RWPE1 (cell line): ENCODE measurements around the gene JSRP1.

ENCODE experiments used
- CTCF ChIA-PET: fragments of 350-600 bp; sonication (Branson Sonifier 250); formaldehyde crosslinking; extraction: SDS; loops from one replicate; lab custom pipeline; 2021; lab: Yijun Ruan, JAX
- POLR2A ChIA-PET: fragments of 400-600 bp; formaldehyde crosslinking; extraction: SDS; loops from one replicate; lab custom pipeline; 2020; ENCODE audit warnings: antibody characterized with exemption; ENCODE audit not compliant: low non-redundant PET; lab: Yijun Ruan, JAX
- DNase-seq: peaks from one replicate; pipeline ENCODE4 v3.0.0; 2012; ENCODE audit warnings: low spot score
- H3K27ac ChIP-seq: fragments of 450-650 bp; 2 replicates; pipeline ENCODE4 v1.5.1; 2017
- CTCF ChIP-seq: fragments of 450-650 bp; conservative IDR thresholded peaks from 2 replicates; pipeline ENCODE4 v1.5.1; 2017; ENCODE audit warnings: low read depth, mild to moderate bottlenecking

Gene JSRP1

DNA sequence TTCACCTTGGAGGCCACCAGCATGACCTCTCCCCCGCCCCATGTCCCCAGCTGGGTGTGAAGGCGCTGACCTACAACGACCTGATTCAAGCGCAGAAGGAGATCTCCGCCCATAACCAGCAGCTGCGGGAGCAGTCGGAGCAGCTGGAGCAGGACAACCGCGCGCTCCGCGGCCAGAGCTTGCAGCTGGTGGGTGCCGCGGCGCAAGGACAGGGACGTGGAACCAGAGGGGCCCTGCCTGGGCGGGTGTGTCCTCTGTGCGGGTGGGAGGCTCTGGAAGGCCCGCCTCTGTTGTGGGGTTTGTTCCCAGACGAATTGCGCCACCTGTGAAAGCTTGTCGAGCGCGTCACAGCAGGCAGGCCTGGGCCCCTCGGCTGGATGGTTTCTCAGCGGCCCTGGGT, 42.4 kb downstream of the JSRP1 start:
- DNase-seq: no peak
- ChIA-PET POLR2A (interaction anchor here (0.6 kb wide), 1 partner anchor 820 kb away, joined by 3 read pairs; no protein-coding TSS in a partner anchor), CTCF (interaction anchor here (0.6 to 0.7 kb wide), 4 partner anchors 16 to 423 kb away, joined by 3 to 4 read pairs (median 4); no protein-coding TSS in a partner anchor)
- H3K27ac ChIP-seq: peak overlapping the region; percentile 37
- TF ChIP-seq CTCF: no peak

DNA sequence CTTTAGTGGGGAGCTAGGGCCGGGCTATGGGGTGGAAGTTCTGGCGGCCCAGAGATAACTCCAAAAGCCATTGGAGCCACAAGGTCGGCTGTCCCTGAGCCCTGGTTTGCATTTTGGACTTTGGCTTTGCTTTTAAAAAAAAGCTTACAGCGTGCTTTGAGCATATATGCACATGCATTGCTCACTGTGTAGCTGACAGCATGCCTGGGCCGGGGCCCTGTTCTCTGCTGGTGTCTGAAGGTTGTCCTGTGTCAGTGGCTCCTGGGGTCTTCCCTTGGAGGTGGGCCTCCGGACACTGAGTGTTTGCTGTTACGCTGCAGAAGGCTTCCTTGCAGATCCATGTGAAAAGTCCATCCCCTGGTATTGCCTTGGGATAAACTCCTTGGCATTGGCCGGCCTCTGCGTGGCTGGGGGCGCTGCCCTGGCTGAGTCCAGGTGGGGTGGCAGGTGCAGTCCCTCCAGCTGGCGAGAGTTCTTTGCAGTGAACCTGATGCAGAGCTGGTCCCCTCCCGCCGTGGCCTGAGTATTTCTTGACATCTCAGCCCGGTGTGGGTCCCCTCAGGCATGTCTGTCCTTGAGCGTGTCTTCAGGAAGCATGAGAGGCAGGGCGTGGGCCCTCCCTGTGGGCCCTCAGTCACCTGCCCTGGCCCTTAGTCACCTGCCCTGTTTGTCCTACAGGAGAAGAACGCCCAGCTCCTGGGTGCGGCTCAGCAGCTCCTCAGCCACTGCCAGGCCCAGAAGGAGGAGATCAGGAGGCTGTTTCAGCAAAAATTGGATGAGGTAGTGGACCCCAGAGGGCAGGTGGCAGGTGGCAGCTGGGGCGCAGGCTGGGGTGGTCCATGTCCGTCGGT, 43.1 kb downstream of the JSRP1 start:
- TF ChIP-seq CTCF: no peak
- DNase-seq: no peak
- H3K27ac ChIP-seq: peak overlapping the region; percentile 37
- ChIA-PET POLR2A (interaction anchor here (0.6 kb wide), 1 partner anchor 819 kb away, joined by 3 read pairs; no protein-coding TSS in a partner anchor), CTCF (interaction anchor here (0.5 to 0.7 kb wide), 2 partner anchors 16 to 284 kb away, joined by 3 to 4 read pairs; no protein-coding TSS in a partner anchor)

DNA sequence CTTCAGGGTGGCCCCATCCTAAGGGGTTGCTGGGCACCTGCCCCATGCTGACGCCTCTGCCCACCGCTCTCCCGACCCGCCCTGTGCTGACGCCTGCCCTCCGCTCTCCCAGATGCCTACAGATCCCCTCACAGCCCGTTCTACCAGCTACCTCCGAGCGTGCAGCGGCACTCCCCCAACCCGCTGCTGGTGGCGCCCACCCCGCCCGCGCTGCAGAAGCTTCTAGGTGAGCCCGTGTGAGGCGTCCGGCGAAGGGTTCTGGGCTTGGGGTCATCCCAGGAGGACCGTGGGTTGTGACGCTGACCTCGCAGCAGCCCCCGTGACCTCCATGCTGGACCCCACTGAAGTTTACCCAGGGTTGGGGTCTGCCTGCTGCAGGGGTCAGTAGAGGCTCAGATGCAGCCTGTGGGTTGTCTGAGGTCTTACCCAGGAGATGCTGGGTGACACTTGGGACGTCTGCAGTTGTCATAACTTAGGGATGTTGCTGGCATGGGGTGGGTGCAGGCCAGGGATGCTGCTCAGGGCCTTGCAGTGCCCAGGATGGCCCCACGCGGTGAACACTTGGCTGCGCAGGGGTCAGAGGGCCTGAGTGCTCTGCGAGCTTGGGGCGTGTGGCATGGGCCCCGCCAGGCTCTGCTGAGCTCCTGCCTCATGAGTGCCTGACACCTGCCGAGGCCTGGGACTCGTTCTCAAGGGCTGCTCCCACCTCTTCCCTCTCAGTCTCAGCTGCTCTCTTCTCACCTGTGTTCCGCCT, 45.1 kb downstream of the JSRP1 start:
- ChIA-PET POLR2A (no interaction called here), CTCF (no interaction called here)
- no peak for DNase-seq
- no peak for TF ChIP-seq CTCF
- H3K27ac ChIP-seq: no peak overlapping the region

- POLR2A ChIA-PET: no interaction called here
- CTCF ChIA-PET: no interaction called here
- DNase-seq: no peak
- TF ChIP-seq CTCF: no peak
- H3K27ac ChIP-seq: peak overlapping the region; percentile 54; the same call in 1 of the 2 replicates
Measured at GRCh38 chr19:2210206-2210605, 46.0 kb downstream of the JSRP1 start.

DNA sequence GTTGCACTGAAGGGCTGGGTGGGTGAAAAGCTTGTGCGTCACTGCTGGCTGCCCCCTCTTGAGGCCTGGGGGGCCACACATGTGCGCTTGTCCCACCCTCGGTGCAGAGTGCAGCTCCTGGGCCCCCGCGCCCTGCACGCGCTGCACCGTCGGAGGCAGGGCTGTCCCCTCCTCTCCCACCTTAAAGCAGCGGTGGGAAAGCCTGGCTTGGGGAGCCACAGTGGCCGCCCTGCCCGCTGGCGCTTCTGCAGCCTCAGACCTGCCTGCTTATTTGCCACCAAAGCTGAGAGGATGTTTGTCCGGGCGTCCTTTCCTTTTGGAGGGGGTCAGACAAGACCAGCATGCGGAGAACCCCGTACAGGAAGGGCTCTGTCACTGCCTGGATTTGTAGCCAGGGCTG, 46.8 kb downstream of the JSRP1 start:
- ChIA-PET CTCF (no interaction called here), POLR2A (no interaction called here)
- peak overlapping the region; percentile 54 for H3K27ac ChIP-seq
- TF ChIP-seq CTCF: no peak
- no peak for DNase-seq

- ChIA-PET POLR2A (no interaction called here), CTCF (no interaction called here)
- TF ChIP-seq CTCF: no peak
- no peak for DNase-seq
- H3K27ac ChIP-seq: peak overlapping the region; percentile 54
Measured at GRCh38 chr19:2208975-2209374, 47.2 kb downstream of the JSRP1 start.
